H1 (cell line): ENCODE measurements around the gene GPR26. TPM values are rescaled to one million over a fixed set of nuclear protein-coding genes. Genes with fewer than 3 reads are reported as not detected.
A peak's percentile ranks its signal among the peaks of the same experiment; 100 is the strongest.

Source experiments
- CTCF ChIP-seq, 3 experiments: IDR thresholded peaks; 1 replicate in 2 of 3; 2 replicates in 1 of 3; pipeline versions ENCODE4 v1.5.1 to v1.6.1; 2011; ENCODE audit warnings: low read length in 3 of 3, mild to moderate bottlenecking in 3 of 3, inconsistent platforms in 2 of 3, low read depth in 1 of 3, moderate library complexity in 1 of 3; ENCODE audit not compliant: insufficient read depth in 1 of 3; ENCODE audit errors: control extremely low read depth in 1 of 3
- E2F6 ChIP-seq: IDR thresholded peaks from 2 replicates; pipeline ENCODE4 v1.6.1; 2012; ENCODE audit warnings: inconsistent platforms
- EZH2 ChIP-seq: fragments of 200-600 bp; sonication (generic); IDR thresholded peaks from 2 replicates; pipeline ENCODE4 v1.7.1; 2012; ENCODE audit warnings: low read depth, mild to moderate bottlenecking, moderate library complexity, low read length, inconsistent platforms; ENCODE audit not compliant: severe bottlenecking
- GABPA ChIP-seq: IDR thresholded peaks from 2 replicates; pipeline ENCODE4 v1.6.1; 2011; ENCODE audit warnings: mild to moderate bottlenecking, low read length, moderate library complexity, borderline replicate concordance; ENCODE audit not compliant: insufficient read depth
- HDAC2 ChIP-seq, 2 experiments: fragments of 300-600 bp in 1 of 2; sonication (generic) in 1 of 2; IDR thresholded peaks; 2 replicates each; pipeline ENCODE4 v1.6.1; 2011 to 2012; ENCODE audit warnings: low read depth in 2 of 2, low read length in 2 of 2, mild to moderate bottlenecking in 2 of 2, moderate library complexity in 2 of 2, borderline replicate concordance in 1 of 2, inconsistent platforms in 1 of 2
- KDM4A ChIP-seq: IDR thresholded peaks from one replicate; pipeline ENCODE4 v1.7.1; 2012; ENCODE audit warnings: low read depth, mild to moderate bottlenecking, moderate library complexity, low read length, inconsistent platforms; ENCODE audit not compliant: severe bottlenecking
- MAX ChIP-seq: IDR thresholded peaks from 2 replicates; pipeline ENCODE4 v1.6.1; 2012; ENCODE audit warnings: inconsistent platforms
- POU5F1 ChIP-seq: IDR thresholded peaks from 2 replicates; pipeline ENCODE4 v1.6.1; 2011; ENCODE audit warnings: low read depth, mild to moderate bottlenecking, low read length, moderate library complexity
- RAD21 ChIP-seq, 2 experiments: IDR thresholded peaks in 1 of 2; conservative IDR thresholded peaks in 1 of 2; 2 replicates each; pipeline ENCODE4 v1.6.1; 2011; ENCODE audit warnings: low read depth in 2 of 2, low read length in 2 of 2, improper control_type of control experiment in 1 of 2, inconsistent platforms in 1 of 2, mild to moderate bottlenecking in 1 of 2, moderate library complexity in 1 of 2
- RNF2 ChIP-seq: fragments of 200-900, 300-1000 bp; sonication (generic); IDR thresholded peaks from 2 replicates; pipeline ENCODE4 v1.7.1; 2016; ENCODE audit warnings: borderline replicate concordance, low read depth, mild to moderate bottlenecking, antibody characterized with exemption, low read length; ENCODE audit not compliant: poor library complexity, severe bottlenecking; ENCODE audit errors: missing control alignments
- polyA plus RNA-seq, 7 experiments: library from polyadenylated mRNA; depleted of rRNA in 3 of 7; stranded (reverse) in 5 of 7; unstranded in 2 of 7; fragments of >200 nt in 5 of 7; fragments of 200-250 nt in 2 of 7; gene quantifications; 1 replicate in 5 of 7; 2 replicates in 1 of 7; 4 replicates in 1 of 7; pipeline versions ENCODE4 v1.2.1 to v1.2.3, GENCODE V29; 2011 to 2013; ENCODE audit warnings: missing spikeins in 2 of 7, mixed read lengths in 2 of 7
- total RNA-seq: library from RNA; stranded (reverse); fragmentation: NEBNext Ultra II Directional; extraction: Animal tissue kit (Norgen Biotek cat#: 25700); gene quantifications from 2 replicates; pipeline ENCODE4 v1.2.1, GENCODE V29; 2021

Gene GPR26
- total and polyA plus RNA-seq, 2 of the 8 experiments (the other 6 are each of a cell fraction or from before 2014, with no cell fraction given): 0.09 to 0.21 TPM

GRCh38 chr10:123666318-123667236 lies at the start of gene GPR26 (continued):
- TF ChIP-seq CTCF (IDR thresholded peaks at IDR 0.05; ENCODE audit: control extremely low read depth in 1 of 3, insufficient read depth in 1 of 3, low read depth in 1 of 3, low read length in 3 of 3) (peak in 2 of 3 experiments; percentile 5 to 10; a peak in 1 of 4 replicates), GABPA (0 out of 2 replicates have a peak, but pooled peaks have one; percentile 18), POU5F1 (no peak), EZH2 (no peak), KDM4A (peak; percentile 84), RNF2 (peak; percentile 51), RAD21 (IDR thresholded peaks at IDR 0.05 in 1 of 2, conservative IDR thresholded peaks at IDR 0.05 in 1 of 2; ENCODE audit: low read depth in 2 of 2, low read length in 2 of 2) (peak; percentile 13 to 32; a peak in 1 of 4 replicates), E2F6 (peak; percentile 99), HDAC2 (IDR thresholded peaks at IDR 0.05; ENCODE audit: borderline replicate concordance in 1 of 2, low read depth in 2 of 2, low read length in 2 of 2) (peak in 1 of 2 experiments; percentile 84; a peak in 2 of 4 replicates), MAX (peak; percentile 100)
